ENCODE results near the gene CSMD2.

GRCh38 chr1:33738536-33738935 is 426.5 kb downstream of the CSMD2 start:
- TF ChIP-seq CTCF (conservative IDR thresholded peaks at IDR 0.05; ENCODE audit: low read depth, low read length), result no peak
- TF ChIP-seq EZH2 (IDR thresholded peaks at IDR 0.05; ENCODE audit: borderline replicate concordance, low read depth, low read length, poor library complexity, severe bottlenecking), result no peak
